ENCODE measurements around the gene CYFIP1. TPM values are rescaled to one million over a fixed set of nuclear protein-coding genes. Genes with fewer than 3 reads are reported as not detected.

The CYFIP1 gene
- total RNA-seq, 4 donors from 2014 or later = 88.0 to 92.5 (median 90.1) TPM

- H3K27ac ChIP-seq = peak overlapping the region; percentile 30 to 86 (median 54)
- no peak for DNase-seq
- H3K4me1 ChIP-seq = peaks cover 7 to 47% (median 23%) of the 10 kb centered on the region in 3 donors
- peaks cover 9 to 74% (median 22%) of the 10 kb centered on the region in 3 donors for H3K36me3 ChIP-seq
- intact Hi-C loops (cut with DNase I) = no loop called here
- no peaks in the 10 kb centered on the region for H3K9me3 ChIP-seq
- H3K4me3 ChIP-seq = no peak overlapping the region
- no peaks in the 10 kb centered on the region for H3K27me3 ChIP-seq
- 57 to 80% methylated on average over 5 to 7 of the region's 10 CpGs for WGBS, 2 donors
- TF ChIP-seq POLR2A (IDR thresholded peaks at IDR 0.05) (no peak), CTCF (IDR thresholded peaks at IDR 0.05) (no peak)
Measured at GRCh38 chr15:22945071-22945470, 35.1 kb downstream of the CYFIP1 start.

- peaks cover 9 to 78% (median 22%) of the 10 kb centered on the region in 3 donors for H3K36me3 ChIP-seq
- intact Hi-C loops (cut with DNase I) = no loop called here
Measured at GRCh38 chr15:22944651-22945050, 35.5 kb downstream of the CYFIP1 start.

GRCh38 chr15:22942877-22943276 is 37.3 kb downstream of the CYFIP1 start:
- intact Hi-C loops (cut with DNase I) = no loop called here
- Histone ChIP-seq H3K4me1 (peaks cover 3 to 25% (median 4%) of the 10 kb centered on the region in 3 donors), H3K4me3 (no peak overlapping the region), H3K27me3 (no peaks in the 10 kb centered on the region), H3K9me3 (no peaks in the 10 kb centered on the region), H3K36me3 (peaks cover 18 to 96% (median 22%) of the 10 kb centered on the region in 3 donors), H3K27ac (no peak overlapping the region)
- 84 to 97% methylated on average over 8 to 14 of the region's 15 CpGs for WGBS, 2 donors
- no peak for DNase-seq
- TF ChIP-seq CTCF (IDR thresholded peaks at IDR 0.05) (no peak), POLR2A (IDR thresholded peaks at IDR 0.05) (no peak)

More at GRCh38 chr15:22944651-22945050, 35.5 kb downstream of the CYFIP1 start:
- peak overlapping the region; percentile 30 to 86 (median 54) for H3K27ac ChIP-seq
- no peaks in the 10 kb centered on the region for H3K27me3 ChIP-seq
- H3K9me3 ChIP-seq = no peaks in the 10 kb centered on the region
- H3K4me3 ChIP-seq = no peak overlapping the region
- 54 to 61% methylated on average over 7 to 8 of the region's 8 CpGs for WGBS, 2 donors
- peaks cover 7 to 42% (median 19%) of the 10 kb centered on the region in 3 donors for H3K4me1 ChIP-seq
- no peak for DNase-seq
- TF ChIP-seq POLR2A (IDR thresholded peaks at IDR 0.05) (no peak), CTCF (IDR thresholded peaks at IDR 0.05) (no peak)

GRCh38 chr15:22942306-22942855 is 37.8 kb downstream of the CYFIP1 start:
- Histone ChIP-seq H3K9me3 (no peaks in the 10 kb centered on the region), H3K27me3 (no peaks in the 10 kb centered on the region), H3K4me3 (no peak overlapping the region), H3K27ac (no peak overlapping the region), H3K4me1 (peaks cover 0 to 20% (median 3%) of the 10 kb centered on the region in 3 donors), H3K36me3 (peaks cover 18 to 100% (median 22%) of the 10 kb centered on the region in 3 donors)
- WGBS, 2 donors = 83 to 89% methylated on average over 13 to 15 of the region's 24 CpGs
- TF ChIP-seq POLR2A (IDR thresholded peaks at IDR 0.05) (no peak), CTCF (IDR thresholded peaks at IDR 0.05) (no peak)
- DNase-seq = no peak
- intact Hi-C loops (cut with DNase I) = no loop called here

GRCh38 chr15:22941179-22941578 is 39.0 kb downstream of the CYFIP1 start:
- WGBS, 2 donors = 95 to 96% methylated on average over 3 to 4 of the region's 4 CpGs
- intact Hi-C loops (cut with DNase I) = no loop called here
- TF ChIP-seq CTCF (IDR thresholded peaks at IDR 0.05) = no peak
- no peak for TF ChIP-seq POLR2A (IDR thresholded peaks at IDR 0.05)
- DNase-seq = no peak
- Histone ChIP-seq H3K4me1 (peaks cover 0 to 19% (median 3%) of the 10 kb centered on the region in 3 donors), H3K9me3 (no peaks in the 10 kb centered on the region), H3K27me3 (no peaks in the 10 kb centered on the region), H3K27ac (no peak overlapping the region), H3K4me3 (no peak overlapping the region), H3K36me3 (peaks cover 27 to 100% (median 29%) of the 10 kb centered on the region in 3 donors)
